Neutrophil (primary cell): ENCODE results near the gene SCAF1.
A peak's percentile ranks its signal among the peaks of the same experiment; 100 is the strongest.

Experiments
- H3K27ac ChIP-seq: fragments of 200-600 bp; sonication (generic); 2 replicates; pipeline ENCODE4 v1.5.1; 2016; ENCODE audit warnings: mild to moderate bottlenecking, moderate library complexity
- H3K27me3 ChIP-seq: fragments of 200-600 bp; sonication (generic); 2 replicates; pipeline ENCODE4 v1.6.0; 2016; ENCODE audit warnings: mild to moderate bottlenecking
- H3K36me3 ChIP-seq: fragments of 200-600 bp; sonication (generic); 2 replicates; pipeline ENCODE4 v1.5.1; 2017
- H3K4me1 ChIP-seq, 2 experiments: fragments of 200-600 bp in 1 of 2; sonication (generic) in 1 of 2; 1 replicate in 1 of 2; 2 replicates in 1 of 2; pipeline versions ENCODE4 v1.5.1 to v1.6.1; 2013 to 2016; ENCODE audit warnings: low read depth in 1 of 2, low read length in 1 of 2, mild to moderate bottlenecking in 1 of 2, moderate library complexity in 1 of 2; ENCODE audit not compliant: control insufficient read depth in 1 of 2, insufficient read depth in 1 of 2
- H3K4me3 ChIP-seq, 2 experiments: fragments of 200-600 bp in 1 of 2; sonication (generic) in 1 of 2; 1 replicate in 1 of 2; 2 replicates in 1 of 2; pipeline ENCODE4 v1.5.1; 2013 to 2016; ENCODE audit warnings: low read depth in 1 of 2, low read length in 1 of 2, mild to moderate bottlenecking in 1 of 2, moderate library complexity in 1 of 2
- H3K9me3 ChIP-seq: fragments of 200-600 bp; sonication (generic); 2 replicates; pipeline ENCODE4 v1.5.1; 2016
- TF ChIP-seq, protein P1 (sequence below): fragments of 200-600 bp; sonication (generic); IDR thresholded peaks from 2 replicates; pipeline ENCODE4 v1.5.1; 2016; ENCODE audit warnings: antibody characterized with exemption

SCAF1 gene

DNA sequence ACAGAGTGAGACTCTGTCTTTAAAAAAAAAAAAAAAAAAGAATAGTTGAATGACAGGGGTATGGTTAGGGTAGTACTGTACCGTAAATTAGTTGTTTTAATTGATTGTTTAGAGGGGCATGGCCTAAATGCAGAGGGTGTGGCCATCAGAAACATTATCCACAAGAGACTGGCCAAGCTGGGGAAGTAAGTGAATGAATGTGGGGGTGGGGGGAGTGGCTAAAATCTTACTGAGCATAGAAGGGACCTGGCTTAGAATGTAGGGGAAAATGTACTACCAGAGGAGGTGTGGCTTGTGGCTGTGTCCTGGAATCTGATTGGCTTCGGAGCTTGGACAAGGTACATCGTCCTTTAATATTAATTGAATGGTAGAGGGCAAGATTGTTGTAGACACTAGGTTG lies 27.5 kb downstream of the SCAF1 start:
- Histone ChIP-seq H3K27me3 (no peaks in the 10 kb centered on the region), H3K27ac (no peak overlapping the region), H3K4me1 (peaks cover 14 to 22% of the 10 kb centered on the region in 2 experiments), H3K9me3 (no peaks in the 10 kb centered on the region), H3K4me3 (no peak overlapping the region), H3K36me3 (peaks cover 13% of the 10 kb centered on the region)
- TF ChIP-seq, protein P1, sequence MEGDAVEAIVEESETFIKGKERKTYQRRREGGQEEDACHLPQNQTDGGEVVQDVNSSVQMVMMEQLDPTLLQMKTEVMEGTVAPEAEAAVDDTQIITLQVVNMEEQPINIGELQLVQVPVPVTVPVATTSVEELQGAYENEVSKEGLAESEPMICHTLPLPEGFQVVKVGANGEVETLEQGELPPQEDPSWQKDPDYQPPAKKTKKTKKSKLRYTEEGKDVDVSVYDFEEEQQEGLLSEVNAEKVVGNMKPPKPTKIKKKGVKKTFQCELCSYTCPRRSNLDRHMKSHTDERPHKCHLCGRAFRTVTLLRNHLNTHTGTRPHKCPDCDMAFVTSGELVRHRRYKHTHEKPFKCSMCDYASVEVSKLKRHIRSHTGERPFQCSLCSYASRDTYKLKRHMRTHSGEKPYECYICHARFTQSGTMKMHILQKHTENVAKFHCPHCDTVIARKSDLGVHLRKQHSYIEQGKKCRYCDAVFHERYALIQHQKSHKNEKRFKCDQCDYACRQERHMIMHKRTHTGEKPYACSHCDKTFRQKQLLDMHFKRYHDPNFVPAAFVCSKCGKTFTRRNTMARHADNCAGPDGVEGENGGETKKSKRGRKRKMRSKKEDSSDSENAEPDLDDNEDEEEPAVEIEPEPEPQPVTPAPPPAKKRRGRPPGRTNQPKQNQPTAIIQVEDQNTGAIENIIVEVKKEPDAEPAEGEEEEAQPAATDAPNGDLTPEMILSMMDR, result no peak

DNA sequence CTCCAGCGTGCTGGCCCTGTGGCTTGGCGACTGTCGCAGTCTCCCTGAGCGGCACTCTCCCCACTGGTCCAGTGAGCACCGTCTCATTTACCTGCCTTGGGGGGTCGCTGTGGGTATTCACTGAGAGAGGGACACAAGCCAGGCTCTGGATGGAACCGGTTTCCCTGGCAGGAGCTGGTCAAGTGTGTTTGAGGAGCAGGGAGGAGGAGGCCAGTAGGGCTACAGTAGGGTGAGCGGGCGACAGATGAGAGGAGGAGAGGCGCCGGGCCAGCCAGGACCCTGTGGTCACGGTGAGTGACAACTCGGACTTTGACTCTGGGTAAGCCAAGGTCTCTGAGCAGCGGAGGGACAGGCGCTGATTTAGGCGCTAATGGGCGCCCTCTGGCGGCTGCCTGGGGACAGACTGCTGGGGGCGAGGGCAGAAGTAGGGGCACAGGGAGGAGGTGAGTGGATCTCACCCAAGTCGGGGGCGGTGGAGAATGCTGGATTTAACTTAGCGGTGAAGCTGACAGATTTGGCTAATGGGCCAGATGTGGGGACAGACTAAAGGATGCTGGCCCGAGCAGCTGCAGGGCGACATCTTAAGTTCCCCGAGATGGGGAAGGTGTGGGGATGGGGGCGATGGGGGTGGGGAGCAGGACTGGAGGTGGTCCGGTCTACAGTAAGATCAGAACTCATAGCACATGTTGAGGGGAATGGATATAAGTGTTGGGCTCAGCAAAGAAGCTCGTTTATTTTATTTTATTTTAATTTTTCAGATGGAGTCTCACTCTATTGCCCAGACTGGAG lies 30.3 kb downstream of the SCAF1 start:
- no peaks in the 10 kb centered on the region for H3K9me3 ChIP-seq
- no peaks in the 10 kb centered on the region for H3K27me3 ChIP-seq
- peaks cover 12 to 15% of the 10 kb centered on the region in 2 experiments for H3K4me1 ChIP-seq
- peaks cover 13% of the 10 kb centered on the region for H3K36me3 ChIP-seq
- H3K4me3 ChIP-seq, result no peak overlapping the region
- H3K27ac ChIP-seq, result peak overlapping the region; percentile 38
- TF ChIP-seq, protein P1, result peak; percentile 90

DNA sequence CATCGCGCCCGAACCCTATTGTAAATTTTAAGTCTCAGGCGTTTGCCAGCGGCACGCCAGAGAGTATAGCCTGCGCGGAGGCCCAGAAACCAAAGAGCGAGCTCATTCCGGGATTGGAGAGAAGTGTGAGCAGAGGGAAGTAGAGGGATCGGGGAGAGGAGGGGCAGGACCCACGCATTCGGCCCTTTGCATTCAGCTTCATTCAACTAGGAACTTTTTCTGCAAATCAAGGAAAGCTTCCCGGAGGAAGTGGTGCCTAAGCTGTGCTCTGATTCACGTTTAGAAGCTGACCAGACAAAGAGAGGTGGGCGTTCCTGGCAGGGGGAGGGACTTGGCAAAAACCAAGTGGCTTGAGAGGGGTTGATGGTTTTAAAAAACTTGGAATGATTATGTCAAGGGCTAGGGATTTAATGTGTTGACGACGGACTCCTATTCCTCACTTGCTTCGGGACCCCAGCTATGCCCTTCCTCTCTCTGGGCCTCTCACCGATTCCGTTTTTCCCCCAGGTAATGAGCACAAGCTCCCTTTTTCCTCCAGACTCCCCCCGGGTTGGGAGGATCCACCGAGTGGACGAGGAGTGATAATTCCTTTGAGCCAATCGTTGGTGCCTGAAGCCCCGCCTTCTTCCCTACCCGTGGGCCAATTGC lies 34.3 kb downstream of the SCAF1 start:
- Histone ChIP-seq H3K36me3 (no peaks in the 10 kb centered on the region), H3K9me3 (no peaks in the 10 kb centered on the region), H3K4me1 (peaks cover 30 to 33% of the 10 kb centered on the region in 2 experiments), H3K27ac (peak overlapping the region; percentile 90), H3K27me3 (no peaks in the 10 kb centered on the region), H3K4me3 (peak overlapping the region; percentile 68 to 92)
- TF ChIP-seq, protein P1, result peak; percentile 27

DNA sequence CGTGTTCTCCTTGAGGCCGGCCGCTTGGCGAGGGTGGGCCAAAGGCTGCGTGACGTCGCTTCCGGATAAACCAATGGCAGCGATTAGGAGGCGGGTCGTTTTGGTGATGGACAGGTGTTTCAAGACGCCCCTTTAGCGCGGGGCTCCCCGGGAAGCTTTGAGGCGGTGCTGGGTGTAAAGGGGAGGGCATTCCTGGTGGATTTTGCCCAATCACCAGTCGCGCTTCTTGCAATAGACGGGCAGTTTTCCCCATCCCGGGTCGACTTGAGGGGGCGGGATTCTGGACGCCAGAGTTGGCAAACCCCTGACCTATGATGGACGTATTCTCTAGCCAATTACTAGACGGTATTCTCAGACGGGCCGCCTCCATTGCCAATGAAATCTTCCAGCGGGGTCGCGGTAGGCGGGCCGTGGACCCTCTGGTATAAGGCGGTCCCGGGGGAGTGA lies 34.8 kb downstream of the SCAF1 start:
- Histone ChIP-seq H3K36me3 (no peaks in the 10 kb centered on the region), H3K9me3 (no peaks in the 10 kb centered on the region), H3K27ac (peak overlapping the region; percentile 90), H3K27me3 (no peaks in the 10 kb centered on the region), H3K4me1 (peaks cover 30 to 33% of the 10 kb centered on the region in 2 experiments), H3K4me3 (peak overlapping the region; percentile 68 to 92)
- TF ChIP-seq, protein P1, result peak; percentile 21

DNA sequence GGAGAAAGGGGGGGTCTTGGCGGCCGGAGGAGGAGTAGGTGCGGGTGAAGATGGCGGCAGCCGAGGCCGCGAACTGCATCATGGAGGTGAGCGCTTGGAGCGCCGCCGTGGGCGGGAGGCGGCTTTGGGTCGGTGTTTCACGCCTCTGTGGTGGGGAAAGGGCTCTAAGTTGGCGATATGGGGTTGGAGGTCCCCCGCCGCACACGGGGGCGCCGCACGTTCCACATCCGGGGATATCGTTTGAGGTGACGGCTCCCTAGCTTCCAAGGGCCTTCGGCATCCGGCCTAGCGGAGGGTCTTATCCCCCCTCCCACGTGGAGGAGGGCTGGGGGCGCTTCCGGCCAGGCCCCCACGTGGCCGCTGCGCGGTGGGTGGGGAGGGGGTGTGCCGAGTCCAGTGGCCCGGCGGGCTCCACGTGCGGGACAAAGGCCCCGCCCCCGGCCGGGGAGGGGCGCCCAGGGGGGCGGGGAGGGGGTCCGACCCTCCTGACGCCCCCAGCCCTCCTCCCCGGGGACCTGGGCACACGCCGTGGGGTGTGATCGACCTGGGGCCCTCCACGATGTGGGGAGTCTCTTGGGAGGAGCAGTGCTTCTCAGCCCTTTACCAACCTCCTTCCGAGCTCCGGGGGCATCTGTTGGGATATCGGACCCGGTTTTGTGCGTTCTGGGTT lies 35.4 kb downstream of the SCAF1 start, which contains the start of gene PRMT1:
PRMT1 (plus strand) TSS at position 41 of the 670 bp plus-strand sequence; CDS start at position 51, 10 bp downstream.
- Histone ChIP-seq H3K4me1 (peaks cover 26 to 33% of the 10 kb centered on the region in 2 experiments), H3K36me3 (no peaks in the 10 kb centered on the region)

More for the DNA sequence above, 35.4 kb downstream of the SCAF1 start, which contains the start of gene PRMT1:
- Histone ChIP-seq H3K4me3 (peak within 1 kb of the TSS; percentile 68 to 92), H3K27me3 (no peaks in the 10 kb centered on the region), H3K27ac (peak within 1 kb of the TSS; percentile 90), H3K9me3 (no peaks in the 10 kb centered on the region)
- TF ChIP-seq, protein P1, result no peak
